Osteoblast (primary cell): Measurements from ENCODE around the gene NPAT. TPM values are rescaled to one million over a fixed set of nuclear protein-coding genes. Genes with fewer than 3 reads are reported as not detected.

Source experiments
- DNase-seq: peaks from one replicate; pipeline ENCODE4 v3.0.0; 2011; ENCODE audit warnings: low spot score, mixed read lengths; ENCODE audit not compliant: insufficient read length; ENCODE audit errors: missing footprints
- H2AFZ ChIP-seq: 2 replicates; pipeline ENCODE4 v1.6.0; 2011; ENCODE audit warnings: mild to moderate bottlenecking, low read length
- H3K27ac ChIP-seq: 2 replicates; pipeline ENCODE4 v1.5.1; 2011; ENCODE audit warnings: mild to moderate bottlenecking, low read depth, low read length, moderate library complexity
- H3K27me3 ChIP-seq: 2 replicates; pipeline ENCODE4 v1.6.0; 2012; ENCODE audit warnings: mild to moderate bottlenecking, control low read depth, inconsistent platforms, low read length, moderate library complexity; ENCODE audit not compliant: insufficient read depth
- H3K36me3 ChIP-seq: 2 replicates; pipeline ENCODE4 v1.5.1; 2011; ENCODE audit warnings: mild to moderate bottlenecking, low read length, control low read depth, moderate library complexity; ENCODE audit not compliant: insufficient read depth
- H3K4me1 ChIP-seq: 2 replicates; pipeline ENCODE4 v1.5.1; 2011; ENCODE audit warnings: mild to moderate bottlenecking, low read length, control low read depth, moderate library complexity; ENCODE audit not compliant: insufficient read depth
- H3K4me2 ChIP-seq: 2 replicates; pipeline ENCODE4 v1.6.0; 2011; ENCODE audit warnings: mild to moderate bottlenecking, low read length; ENCODE audit not compliant: insufficient read depth
- H3K4me3 ChIP-seq: fragments of 200-600 bp; sonication (generic); 3 replicates; pipeline ENCODE4 v1.5.1; 2012; ENCODE audit warnings: mild to moderate bottlenecking, low read length, inconsistent platforms; ENCODE audit not compliant: insufficient read depth
- H3K79me2 ChIP-seq: 2 replicates; pipeline ENCODE4 v1.6.0; 2012; ENCODE audit warnings: mild to moderate bottlenecking, low read length, control low read depth, inconsistent platforms; ENCODE audit not compliant: insufficient read depth
- H3K9me3 ChIP-seq: 2 replicates; pipeline ENCODE4 v1.5.1; 2011; ENCODE audit warnings: low read depth, low read length, control low read depth
- H4K20me1 ChIP-seq: 2 replicates; pipeline ENCODE4 v1.6.0; 2012; ENCODE audit warnings: mild to moderate bottlenecking, low read length, control low read depth; ENCODE audit not compliant: insufficient read depth
- CTCF ChIP-seq: IDR thresholded peaks from 2 replicates; pipeline ENCODE4 v1.5.1; 2011; ENCODE audit warnings: mild to moderate bottlenecking, low read depth, low read length, moderate library complexity; ENCODE audit errors: extremely low read depth
- total RNA-seq: library from RNA; depleted of rRNA; stranded (reverse); fragments of >200 nt; gene quantifications from 2 replicates; pipeline ENCODE4 v1.2.3, GENCODE V29; 2012

Gene NPAT
- total RNA-seq, 1 donor = 16.6 TPM

GRCh38 chr11:108228251-108228650 lies 5.8 kb upstream of the NPAT start:
- H3K4me2 ChIP-seq = no peak overlapping the region
- H3K79me2 ChIP-seq = peaks cover 37% of the 10 kb centered on the region
- H3K27ac ChIP-seq = no peak overlapping the region
- H3K9me3 ChIP-seq = no peaks in the 10 kb centered on the region
- peaks cover 15% of the 10 kb centered on the region for H3K4me1 ChIP-seq
- H3K36me3 ChIP-seq = peaks cover 46% of the 10 kb centered on the region
- no peak overlapping the region for H3K4me3 ChIP-seq
- no peaks in the 10 kb centered on the region for H4K20me1 ChIP-seq
- H3K27me3 ChIP-seq = no peaks in the 10 kb centered on the region
- DNase-seq = no peak
- no peak overlapping the region for H2AFZ ChIP-seq
- no peak for TF ChIP-seq CTCF

- Histone ChIP-seq H3K36me3 (peaks cover 31% of the 10 kb centered on the region), H3K9me3 (no peaks in the 10 kb centered on the region), H3K4me1 (peaks cover 17% of the 10 kb centered on the region), H3K4me2 (no peak overlapping the region), H3K4me3 (no peak overlapping the region), H4K20me1 (no peaks in the 10 kb centered on the region), H3K79me2 (peaks cover 47% of the 10 kb centered on the region), H3K27ac (no peak overlapping the region), H3K27me3 (no peaks in the 10 kb centered on the region), H2AFZ (no peak overlapping the region)
- peak; percentile 3 for DNase-seq
- no peak for TF ChIP-seq CTCF
Measured at GRCh38 chr11:108226036-108226435, 3.6 kb upstream of the NPAT start.

GRCh38 chr11:108224911-108225786 lies 2.7 kb upstream of the NPAT start:
- H4K20me1 ChIP-seq = no peaks in the 10 kb centered on the region
- peaks cover 23% of the 10 kb centered on the region for H3K36me3 ChIP-seq
- no peak for TF ChIP-seq CTCF
- H3K4me1 ChIP-seq = peaks cover 23% of the 10 kb centered on the region
- no peak for DNase-seq
- H3K9me3 ChIP-seq = no peaks in the 10 kb centered on the region
- H3K4me3 ChIP-seq = no peak overlapping the region
- no peak overlapping the region for H3K27ac ChIP-seq
- H3K27me3 ChIP-seq = no peaks in the 10 kb centered on the region
- no peak overlapping the region for H2AFZ ChIP-seq
- H3K79me2 ChIP-seq = peaks cover 56% of the 10 kb centered on the region
- peak overlapping the region; percentile 92 for H3K4me2 ChIP-seq

GRCh38 chr11:108224366-108224765 lies 1.9 kb upstream of the NPAT start:
- peaks cover 18% of the 10 kb centered on the region for H3K36me3 ChIP-seq
- TF ChIP-seq CTCF = no peak
- H4K20me1 ChIP-seq = no peaks in the 10 kb centered on the region
- H2AFZ ChIP-seq = peak overlapping the region; percentile 95
- H3K4me1 ChIP-seq = peaks cover 23% of the 10 kb centered on the region
- no peaks in the 10 kb centered on the region for H3K9me3 ChIP-seq
- H3K27ac ChIP-seq = peak overlapping the region; percentile 78
- no peaks in the 10 kb centered on the region for H3K27me3 ChIP-seq
- peak; percentile 27 for DNase-seq
- peak overlapping the region; percentile 93 for H3K4me3 ChIP-seq
- H3K79me2 ChIP-seq = peaks cover 63% of the 10 kb centered on the region
- peak overlapping the region; percentile 92 for H3K4me2 ChIP-seq
